ENCODE measurements around the gene ZBTB18. TPM values are rescaled to one million over a fixed set of nuclear protein-coding genes. Genes with fewer than 3 reads are reported as not detected.

The ZBTB18 gene
- total RNA-seq, 1 experiment from 2014 or later = 12.1 TPM

DNA sequence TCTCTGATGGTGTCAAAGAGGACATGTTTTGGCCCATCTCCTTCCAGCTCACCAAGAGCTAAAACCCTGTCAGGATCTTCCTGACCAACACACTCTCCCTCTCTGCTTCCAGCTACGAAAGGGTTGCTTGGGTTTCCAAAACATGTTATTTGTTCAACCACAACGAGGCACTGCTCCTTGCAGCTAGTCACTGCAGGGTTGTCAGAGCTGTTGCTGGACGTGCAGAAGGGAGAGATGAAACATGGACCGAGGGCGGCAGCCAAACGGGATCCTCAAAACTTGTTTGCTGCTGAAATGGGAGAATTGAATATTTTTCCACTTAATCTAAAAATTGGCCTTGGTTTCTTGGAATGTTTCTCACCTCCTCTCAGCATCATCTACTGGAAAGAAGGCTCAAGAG is 12.4 kb downstream of the ZBTB18 start:
- no peak overlapping the region for H4K8ac ChIP-seq (replicated peaks; ENCODE audit: insufficient read length, low read depth, low read length)
- no peak overlapping the region for H2BK120ac ChIP-seq (ENCODE audit: low read depth, low read length, poor library complexity, severe bottlenecking)
- H4K20me1 ChIP-seq (ENCODE audit: control insufficient read depth, insufficient read depth, insufficient read length) = no peaks in the 10 kb centered on the region
- TF ChIP-seq, protein P1, sequence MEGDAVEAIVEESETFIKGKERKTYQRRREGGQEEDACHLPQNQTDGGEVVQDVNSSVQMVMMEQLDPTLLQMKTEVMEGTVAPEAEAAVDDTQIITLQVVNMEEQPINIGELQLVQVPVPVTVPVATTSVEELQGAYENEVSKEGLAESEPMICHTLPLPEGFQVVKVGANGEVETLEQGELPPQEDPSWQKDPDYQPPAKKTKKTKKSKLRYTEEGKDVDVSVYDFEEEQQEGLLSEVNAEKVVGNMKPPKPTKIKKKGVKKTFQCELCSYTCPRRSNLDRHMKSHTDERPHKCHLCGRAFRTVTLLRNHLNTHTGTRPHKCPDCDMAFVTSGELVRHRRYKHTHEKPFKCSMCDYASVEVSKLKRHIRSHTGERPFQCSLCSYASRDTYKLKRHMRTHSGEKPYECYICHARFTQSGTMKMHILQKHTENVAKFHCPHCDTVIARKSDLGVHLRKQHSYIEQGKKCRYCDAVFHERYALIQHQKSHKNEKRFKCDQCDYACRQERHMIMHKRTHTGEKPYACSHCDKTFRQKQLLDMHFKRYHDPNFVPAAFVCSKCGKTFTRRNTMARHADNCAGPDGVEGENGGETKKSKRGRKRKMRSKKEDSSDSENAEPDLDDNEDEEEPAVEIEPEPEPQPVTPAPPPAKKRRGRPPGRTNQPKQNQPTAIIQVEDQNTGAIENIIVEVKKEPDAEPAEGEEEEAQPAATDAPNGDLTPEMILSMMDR (conservative IDR thresholded peaks at IDR 0.05) = no peak
- H3K14ac ChIP-seq (ENCODE audit: insufficient read depth, low read length) = no peak overlapping the region
- no peak overlapping the region for H3K4ac ChIP-seq (ENCODE audit: low read depth, low read length)
- no peaks in the 10 kb centered on the region for H3K36me3 Mint-ChIP-seq (ENCODE audit: insufficient read depth in 1 of 3, low read depth in 3 of 3)
- no peak overlapping the region for H4K5ac ChIP-seq (ENCODE audit: insufficient read length, low read depth, low read length)
- H2AK5ac ChIP-seq (ENCODE audit: insufficient read length, low read length) = no peak overlapping the region
- no peak overlapping the region for H2BK12ac ChIP-seq (ENCODE audit: insufficient read length, low read depth, low read length)
- H3K27ac ChIP-seq (ENCODE audit: insufficient read length, low read depth, low read length) = no peak overlapping the region
- no peaks in the 10 kb centered on the region for H3K23me2 ChIP-seq (ENCODE audit: insufficient read length, low read depth, low read length, poor library complexity, severe bottlenecking)
- no peaks in the 10 kb centered on the region for H3K79me2 ChIP-seq (ENCODE audit: insufficient read depth, low read length)
- no peak overlapping the region for H2BK15ac ChIP-seq (ENCODE audit: low read depth, low read length)
- no peak overlapping the region for H3K4me3 Mint-ChIP-seq
- H2AFZ ChIP-seq (ENCODE audit: low read length) = no peak overlapping the region
- peaks cover 4% of the 10 kb centered on the region; the same call in 1 of the 2 replicates for H3K27me3 Mint-ChIP-seq (ENCODE audit: low read depth)
- H3K9me3 ChIP-seq (ENCODE audit: control insufficient read depth, low read depth, low read length) = no peaks in the 10 kb centered on the region
- no peak overlapping the region for H2BK5ac ChIP-seq (ENCODE audit: insufficient read length, low read length)
- no peak overlapping the region for H3K4me2 ChIP-seq (ENCODE audit: insufficient read depth, insufficient read length, low read length)
- H3K23ac ChIP-seq (ENCODE audit: insufficient read length, low read depth, low read length) = no peak overlapping the region
- H3K4me1 Mint-ChIP-seq = peaks cover 32 to 33% of the 10 kb centered on the region in 2 experiments
- H3K27me3 ChIP-seq (ENCODE audit: insufficient read depth, low read length) = no peaks in the 10 kb centered on the region
- no peak overlapping the region for H3T11ph ChIP-seq (ENCODE audit: low read length)
- no peak overlapping the region for H3K56ac ChIP-seq (ENCODE audit: insufficient read length, low read depth, low read length)
- no peak overlapping the region for H2BK20ac ChIP-seq (ENCODE audit: low read depth, low read length, poor library complexity, severe bottlenecking)
- H4K91ac ChIP-seq (ENCODE audit: insufficient read length, low read depth, low read length) = no peak overlapping the region
- WGBS (ENCODE audit: extremely low coverage, insufficient read length, low lambda C conversion rate) = no CpG with 5 or more reads among the region's 6 CpGs
- no peak overlapping the region for H3K9ac ChIP-seq (ENCODE audit: extremely low read depth, insufficient read length, low read length)
- no peaks in the 10 kb centered on the region for H3K79me1 ChIP-seq (ENCODE audit: insufficient read depth, low read depth, low read length, poor library complexity, severe bottlenecking)
- H3K27ac Mint-ChIP-seq = no peak overlapping the region
- H3K9me3 Mint-ChIP-seq = no peaks in the 10 kb centered on the region
- no peak for DNase-seq
- H3K4me1 ChIP-seq (ENCODE audit: insufficient read depth, low read length) = no peaks in the 10 kb centered on the region; the same call in 1 of the 2 replicates
- H3K18ac ChIP-seq (ENCODE audit: insufficient read length, low read depth, low read length) = no peak overlapping the region

Measured in H9 (cell line).